Stimulated activated CD8-positive, alpha-beta memory T cell treated with anti-CD3 and anti-CD28 coated beads, Interleukin-15, amount 100 ng/mL, for 1 hour (primary cell): ENCODE results near the gene C5.

Source experiments
- DNase-seq: peaks from one replicate; pipeline ENCODE4 v3.0.0-alpha.2; 2020; ENCODE audit warnings: low read depth

The C5 gene

DNA sequence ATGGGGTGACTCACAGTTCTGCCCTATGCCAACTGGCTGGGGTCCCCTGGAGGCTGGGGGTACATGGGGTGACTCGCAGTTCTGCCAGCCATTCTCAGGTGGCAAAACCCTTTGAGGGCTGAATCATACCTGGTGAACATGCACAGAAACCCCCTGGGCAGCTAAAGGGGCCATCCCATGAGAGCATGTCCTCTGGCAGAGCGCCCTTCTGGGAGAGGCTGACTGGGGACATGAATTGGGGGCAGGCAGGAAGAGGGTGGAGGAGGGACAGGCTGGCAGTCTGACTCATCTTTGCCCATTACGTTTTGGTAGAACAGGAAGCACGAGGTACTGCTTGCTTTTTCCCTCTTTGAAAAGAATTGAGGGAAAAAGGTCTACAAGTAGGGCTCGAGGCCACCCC is 140.2 kb downstream of the C5 start:
- DNase-seq = no peak

DNA sequence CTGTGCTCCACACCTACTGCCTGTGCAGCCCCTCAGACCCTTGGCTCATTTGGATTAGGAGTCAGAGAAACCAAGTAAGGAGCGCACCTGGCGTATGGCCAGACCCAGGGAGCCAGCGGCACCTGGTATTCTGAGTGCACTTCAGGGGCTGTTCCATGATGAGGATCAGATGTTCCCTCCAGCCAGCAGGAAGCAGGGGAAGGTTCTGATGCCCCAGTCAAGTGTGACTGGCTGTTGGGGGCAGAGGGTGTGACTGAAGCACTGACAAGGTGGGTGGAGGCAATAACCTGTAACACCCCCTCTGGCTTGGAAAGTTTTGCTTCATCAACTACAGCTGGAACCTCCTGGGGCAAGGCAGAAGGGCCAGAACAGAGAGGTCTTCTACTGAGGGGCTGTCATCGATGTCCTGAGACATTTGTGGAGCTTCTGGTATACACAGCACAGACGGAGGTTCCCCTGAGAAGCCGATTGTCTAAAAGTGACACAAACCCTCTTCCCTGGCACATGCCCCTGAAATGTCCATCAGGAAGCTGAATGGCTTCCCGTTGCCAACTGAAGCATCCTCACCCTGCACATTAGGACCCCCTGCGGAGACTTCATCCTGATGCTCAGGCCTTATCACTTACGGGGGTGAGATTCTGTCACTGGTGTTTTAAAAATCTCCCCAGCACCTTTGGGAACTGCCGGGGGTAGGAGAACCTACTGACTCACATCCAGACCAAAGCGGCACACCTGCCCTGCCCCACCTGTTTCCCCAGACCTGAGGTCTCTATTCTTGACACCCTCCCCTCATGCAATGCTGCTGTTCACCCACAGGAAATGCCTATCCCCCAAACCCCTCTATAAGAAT is 144.5 kb downstream of the C5 start:
- no peak for DNase-seq

DNA sequence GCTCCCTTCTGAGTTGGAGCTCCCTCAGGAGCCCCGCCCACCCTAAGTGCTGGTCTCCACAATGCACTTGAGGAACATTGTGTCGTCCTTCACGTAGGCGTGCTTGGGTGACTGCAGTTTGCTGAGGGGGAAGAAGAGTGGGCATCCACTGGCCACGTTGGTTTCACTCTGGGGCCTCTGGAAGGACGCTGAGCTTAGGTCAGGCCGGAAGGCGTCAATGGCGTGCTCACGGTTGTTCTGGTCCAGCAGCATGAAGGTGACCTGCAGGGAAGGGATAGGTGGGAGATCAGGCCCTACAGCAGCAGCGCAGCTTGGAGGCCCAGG is 145.1 kb downstream of the C5 start:
- DNase-seq = no peak

DNA sequence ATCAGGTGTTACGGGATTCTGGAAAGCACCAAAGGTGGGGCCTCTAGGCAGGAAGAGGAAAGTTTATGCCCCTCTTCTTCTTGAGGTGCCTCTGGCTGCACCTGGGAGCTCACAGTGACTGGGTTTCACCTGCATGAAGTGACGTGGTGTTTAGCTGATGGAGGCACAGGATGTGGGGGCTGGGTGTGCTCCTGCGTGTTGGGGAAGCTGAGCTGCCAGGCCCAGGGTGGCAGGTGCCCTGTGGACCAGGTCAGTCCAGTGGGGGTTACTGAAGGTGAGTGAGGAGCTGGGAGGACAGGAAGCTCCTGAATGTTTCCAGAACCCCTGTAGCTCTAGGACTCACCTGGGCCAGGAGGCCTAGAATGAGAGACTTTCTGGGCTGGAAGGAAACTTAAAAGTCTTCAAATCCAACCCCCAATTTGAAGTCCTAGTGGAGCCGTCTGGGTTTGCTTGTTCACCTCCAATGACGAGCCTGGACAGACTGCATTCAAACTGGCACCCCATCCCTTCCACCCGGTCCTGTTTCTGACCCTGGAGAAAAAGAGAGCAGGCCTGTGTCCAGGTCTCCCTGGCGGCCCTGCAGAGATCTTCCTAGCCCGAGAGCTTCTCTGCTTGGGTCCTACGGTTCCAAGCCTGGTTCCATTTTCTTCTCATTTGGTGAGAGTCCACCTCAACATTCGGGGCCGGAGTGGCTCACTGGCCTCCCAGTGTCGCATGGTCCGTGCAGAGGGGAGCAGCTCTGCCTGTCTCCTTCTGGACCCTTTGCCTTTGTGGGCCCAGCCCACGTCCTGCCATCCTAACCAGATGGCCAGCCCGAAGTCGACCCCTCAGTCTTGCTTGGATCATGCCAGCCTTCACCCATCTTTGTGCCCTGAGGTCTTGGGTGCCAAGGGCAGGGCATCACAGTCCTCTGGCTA is 145.8 kb downstream of the C5 start:
- DNase-seq = no peak

DNA sequence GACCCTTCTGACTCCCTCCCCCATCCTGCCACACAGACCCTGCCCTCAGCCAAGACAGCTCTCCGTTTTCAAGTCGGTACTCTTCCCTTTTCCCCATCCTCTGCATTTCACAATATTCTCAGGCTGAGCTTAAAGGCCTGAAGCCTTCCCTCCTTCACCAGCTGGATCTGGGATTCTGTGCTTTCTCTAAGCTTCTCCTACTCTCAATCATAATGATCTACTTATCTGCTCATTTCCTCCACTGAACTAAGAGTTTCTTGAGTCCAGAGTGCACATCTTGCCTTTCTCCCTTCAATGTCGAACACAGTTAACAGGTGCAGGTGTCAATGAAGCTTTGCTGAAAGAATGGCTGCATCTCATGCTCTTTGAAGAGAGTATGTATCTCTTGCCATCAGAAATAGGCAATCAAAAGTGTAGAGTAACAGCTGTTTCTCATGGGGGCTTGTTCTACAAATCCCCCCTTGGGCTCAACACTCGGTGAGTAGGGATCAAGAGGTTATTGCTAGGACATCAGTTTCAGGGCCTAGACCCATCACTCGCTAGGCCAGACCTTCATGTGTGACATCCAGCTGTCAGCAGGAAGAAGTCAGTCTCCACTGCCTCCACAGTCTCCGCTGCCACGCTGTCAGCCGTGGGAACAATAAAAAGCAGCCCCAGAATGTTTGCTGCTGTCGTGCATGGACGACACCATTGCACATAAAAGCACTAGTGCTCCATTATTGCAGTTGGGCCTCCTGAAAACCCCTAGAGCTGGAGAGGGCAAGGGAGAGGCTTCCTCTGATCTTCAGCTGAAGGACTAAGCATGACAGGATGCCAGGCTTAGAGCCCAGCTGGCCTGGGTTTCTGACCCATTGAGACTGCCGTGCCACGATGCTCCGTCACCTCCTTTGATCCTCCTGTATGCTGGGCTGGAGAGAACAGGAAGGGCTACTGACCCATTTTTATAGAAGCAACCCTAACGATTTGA is 147.2 kb downstream of the C5 start:
- no peak for DNase-seq
